GM18873 (cell line): ENCODE measurements around the gene POLR2A.
A peak's percentile ranks its signal among the peaks of the same experiment; 100 is the strongest.
"Not testable (repeated sequence)": the region's sequence is repeated elsewhere in the genome, so short reads cannot be mapped to it uniquely, and the experiment has no call there.

Experiments
- ATAC-seq: cut with Tn5 transposase; IDR thresholded peaks from one replicate; pipeline ENCODE4 v1.9.1; 2021; ENCODE audit warnings: mild to moderate bottlenecking, moderate library complexity, moderate number of reproducible peaks; ENCODE audit not compliant: unreplicated experiment, low FRiP score

The POLR2A gene

GRCh38 chr17:7477392-7478275 is 6.5 kb upstream of the POLR2A start:
- no peak for ATAC-seq

- ATAC-seq: no peak
Measured at GRCh38 chr17:7478276-7479212, 5.6 kb upstream of the POLR2A start.

GRCh38 chr17:7479213-7480088 is 4.7 kb upstream of the POLR2A start, which contains the start of gene ZBTB4:
Gene ZBTB4 (minus strand): TSS chr17:7479631. CDS start chr17:7466801, 12,830 bp downstream.
- ATAC-seq: no peak

GRCh38 chr17:7480089-7480384 is 4.1 kb upstream of the POLR2A start:
- no peak for ATAC-seq

- ATAC-seq: not testable (repeated sequence)
Measured at GRCh38 chr17:7481275-7481674, 2.9 kb upstream of the POLR2A start, which contains the start of gene SLC35G6. Gene SLC35G6 (plus strand): TSS chr17:7481446. CDS start chr17:7481517, 71 bp downstream.

- not testable (repeated sequence) for ATAC-seq
Measured at GRCh38 chr17:7481842-7482741, 2.1 kb upstream of the POLR2A start.

GRCh38 chr17:7482742-7483088 is 1.5 kb upstream of the POLR2A start:
- not testable (repeated sequence) for ATAC-seq

DNA sequence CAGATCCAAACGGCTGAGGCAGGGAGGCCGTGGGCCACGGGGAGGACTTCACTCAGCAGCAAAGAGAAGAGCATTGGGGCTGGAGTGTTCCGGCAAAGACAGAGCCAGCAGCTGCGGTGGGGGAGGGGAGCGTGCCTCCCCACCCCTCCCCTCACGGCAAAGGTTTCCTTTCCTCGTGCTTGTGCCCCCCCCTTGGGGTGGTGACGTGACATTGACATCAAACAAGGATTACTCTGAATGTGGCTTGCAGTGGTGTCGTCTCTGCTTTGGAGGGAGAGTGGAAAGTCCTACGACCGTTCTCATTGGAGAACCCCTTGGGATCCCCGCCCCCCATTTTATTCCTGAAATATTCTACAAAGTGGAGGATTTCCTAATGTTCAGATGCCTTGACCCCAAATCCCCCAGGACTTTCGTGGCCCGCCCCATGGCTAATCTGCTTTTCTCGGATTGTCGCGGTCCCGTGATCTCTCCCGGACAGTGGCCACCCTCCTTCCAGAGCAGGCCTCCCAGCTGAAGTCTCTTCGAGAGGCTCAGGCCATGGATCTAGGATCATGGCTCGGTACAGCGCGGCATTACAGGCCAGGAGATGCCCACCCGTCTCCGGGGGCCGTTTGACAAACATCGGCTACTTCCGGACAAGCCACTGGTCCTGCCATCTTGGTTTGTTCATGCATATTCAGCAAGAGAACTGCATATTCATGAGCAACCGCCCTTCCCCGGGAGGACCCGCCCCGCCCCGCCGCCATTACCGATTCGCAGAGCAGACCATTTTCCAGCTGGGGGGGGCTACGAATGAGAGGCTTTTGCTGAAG is 705 bp upstream of the POLR2A start:
- peak; percentile 16 for ATAC-seq

DNA sequence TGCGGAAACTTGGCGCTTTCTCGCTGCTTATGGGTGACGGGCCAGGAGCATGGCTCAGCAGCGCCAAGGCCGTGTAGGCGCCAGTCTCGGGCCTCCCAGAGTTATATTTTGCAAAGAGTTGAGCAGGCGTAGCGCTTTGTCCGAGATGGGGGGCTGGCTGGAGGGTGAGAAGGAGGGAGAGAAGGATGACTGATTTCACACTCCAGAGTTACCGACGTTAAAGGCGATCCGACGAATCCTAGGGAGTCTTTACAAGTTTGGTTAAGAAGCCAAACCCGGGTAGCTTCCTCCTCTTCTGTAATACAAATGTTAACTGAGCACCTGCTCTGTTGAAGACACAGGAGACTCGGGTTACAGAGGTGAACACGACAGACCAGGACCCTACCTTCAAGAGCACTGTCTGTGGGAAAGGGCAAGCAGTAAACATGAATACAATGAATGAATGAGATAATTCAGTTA is 782 bp downstream of the POLR2A start:
- no peak for ATAC-seq

DNA sequence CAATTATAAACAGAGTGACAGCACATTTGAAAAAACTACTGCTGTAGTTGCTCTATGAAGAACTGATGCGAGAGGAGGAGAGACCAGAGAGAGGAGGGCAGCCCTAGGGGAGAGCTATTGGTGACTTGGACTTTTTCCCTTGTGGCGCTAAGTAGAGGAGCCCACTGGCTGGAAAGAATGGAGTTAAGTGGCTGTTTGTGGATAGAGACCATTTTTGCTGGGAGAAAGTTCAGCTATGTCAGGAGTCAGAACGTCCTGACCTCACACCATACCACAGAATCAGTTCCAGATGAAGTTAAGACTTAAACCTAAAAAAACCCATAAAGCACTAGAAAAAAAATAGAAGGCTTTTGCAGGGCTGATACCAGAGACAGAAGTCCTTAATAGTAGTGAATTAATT is 2.0 kb downstream of the POLR2A start:
- ATAC-seq: no peak

GRCh38 chr17:7490144-7490543 is 6.0 kb downstream of the POLR2A start:
- ATAC-seq: no peak

- no peak for ATAC-seq
Measured at GRCh38 chr17:7491583-7491982, 7.4 kb downstream of the POLR2A start.

DNA sequence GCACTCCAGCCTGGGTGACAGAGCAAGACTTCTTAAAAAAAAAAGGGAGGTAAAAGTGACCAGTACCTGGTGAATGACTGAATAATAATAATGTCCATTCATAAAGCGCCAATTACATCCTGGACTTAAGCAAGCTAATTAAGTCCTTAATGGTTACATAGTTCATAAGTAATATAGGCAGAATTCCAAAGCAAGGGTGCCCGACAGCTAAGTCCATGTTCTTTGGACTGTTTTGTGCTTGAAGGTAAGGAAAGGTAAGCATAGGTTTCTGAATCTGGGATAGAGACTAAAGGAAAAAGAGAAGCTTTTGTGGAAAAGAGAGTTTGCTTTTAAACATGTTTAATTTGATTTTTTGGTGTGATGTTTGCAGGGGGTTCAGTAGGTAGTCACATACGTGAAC is 9.8 kb downstream of the POLR2A start:
- no peak for ATAC-seq

GRCh38 chr17:7495906-7496434 is 11.8 kb downstream of the POLR2A start:
- no peak for ATAC-seq

GRCh38 chr17:7496470-7497183 is 12.5 kb downstream of the POLR2A start:
- no peak for ATAC-seq

DNA sequence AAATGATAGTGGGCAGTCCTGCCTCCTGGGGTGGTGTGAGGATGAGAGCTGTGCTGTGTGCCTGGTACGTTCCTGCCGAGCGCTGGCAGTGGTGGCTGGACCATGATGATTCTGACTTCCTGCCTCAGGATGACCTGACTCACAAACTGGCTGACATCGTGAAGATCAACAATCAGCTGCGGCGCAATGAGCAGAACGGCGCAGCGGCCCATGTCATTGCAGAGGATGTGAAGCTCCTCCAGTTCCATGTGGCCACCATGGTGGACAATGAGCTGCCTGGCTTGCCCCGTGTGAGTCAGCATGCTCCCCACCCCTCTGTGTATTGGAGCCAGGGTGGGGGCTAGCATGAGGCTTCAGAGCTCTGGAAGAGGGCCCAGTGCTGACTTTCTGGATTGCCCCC is 13.1 kb downstream of the POLR2A start:
- no peak for ATAC-seq

- no peak for ATAC-seq
Measured at GRCh38 chr17:7497636-7498035, 13.5 kb downstream of the POLR2A start.

DNA sequence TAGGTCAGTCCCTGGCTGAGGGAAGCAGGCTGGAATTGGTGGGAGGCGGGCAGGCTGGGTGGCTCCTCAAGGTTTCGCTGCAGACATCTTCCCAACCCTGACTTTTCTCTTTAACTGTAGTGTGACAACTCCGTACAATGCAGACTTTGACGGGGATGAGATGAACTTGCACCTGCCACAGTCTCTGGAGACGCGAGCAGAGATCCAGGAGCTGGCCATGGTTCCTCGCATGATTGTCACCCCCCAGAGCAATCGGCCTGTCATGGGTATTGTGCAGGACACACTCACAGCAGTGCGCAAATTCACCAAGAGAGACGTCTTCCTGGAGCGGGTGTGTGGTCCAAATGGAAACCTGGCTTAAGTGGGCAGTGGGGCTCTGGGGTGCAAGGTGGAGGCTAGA is 15.0 kb downstream of the POLR2A start:
- no peak for ATAC-seq
